Measurements from ENCODE around the gene FTMT. TPM values are rescaled to one million over a fixed set of nuclear protein-coding genes. Genes with fewer than 3 reads are reported as not detected.
A peak's percentile ranks its signal among the peaks of the same experiment; 100 is the strongest.

Gene FTMT
- total and polyA plus RNA-seq, 2 of the 4 experiments (the other 2 are of a cell fraction) = not detected

- H3K4me1 ChIP-seq (ENCODE audit: control insufficient read depth, insufficient read depth, low read length) = no peaks in the 10 kb centered on the region
- TF ChIP-seq CTCF (conservative IDR thresholded peaks at IDR 0.05; ENCODE audit: low read depth, low read length) (no peak), FOS (IDR thresholded peaks at IDR 0.05; ENCODE audit: low read depth, low read length) (no peak), MXI1 (IDR thresholded peaks at IDR 0.05; ENCODE audit: borderline replicate concordance, low read depth, low read length) (no peak), CEBPB (IDR thresholded peaks at IDR 0.05; ENCODE audit: low read depth, low read length) (no peak), NFE2L2 (IDR thresholded peaks at IDR 0.05; ENCODE audit: low read depth, low read length) (no peak), RCOR1 (IDR thresholded peaks at IDR 0.05; ENCODE audit: insufficient replicate concordance, low read length) (no peak), MAZ (IDR thresholded peaks at IDR 0.05; ENCODE audit: borderline replicate concordance, low read depth, low read length) (no peak), SMC3 (IDR thresholded peaks at IDR 0.05; ENCODE audit: low read depth, low read length) (no peak), POLR2A (IDR thresholded peaks at IDR 0.05; ENCODE audit: low read depth, low read length) (no peak), BHLHE40 (IDR thresholded peaks at IDR 0.05; ENCODE audit: low read depth, low read length) (no peak), RFX5 (IDR thresholded peaks at IDR 0.05; ENCODE audit: low read depth, low read length) (no peak), CHD1 (IDR thresholded peaks at IDR 0.05; ENCODE audit: low read depth, low read length) (no peak), RAD21 (IDR thresholded peaks at IDR 0.05; ENCODE audit: low read length) (no peak)
- H4K20me1 ChIP-seq (ENCODE audit: insufficient read depth, low read length) = no peaks in the 10 kb centered on the region
- peak overlapping the region; percentile 28 for H2AK9ac ChIP-seq (replicated peaks; ENCODE audit: low read depth, low read length, poor library complexity)
- no peak overlapping the region for H3K56ac ChIP-seq (ENCODE audit: extremely low read depth, insufficient read depth, low read length)
- in situ Hi-C loops (cut with MboI; ENCODE audit: low sequenced_read_pairs) = no loop called here
- no peak overlapping the region for H3K4me2 ChIP-seq (ENCODE audit: low read depth, low read length)
- ChIA-PET CTCF (interaction anchor here (1.4 kb wide), 1 partner anchor 14 kb away, joined by 3 read pairs; no protein-coding TSS in a partner anchor), POLR2A (ENCODE audit: unreplicated experiment) (no interaction called here)
- H3K9ac ChIP-seq (ENCODE audit: low read depth, low read length) = no peak overlapping the region
- BruUV-seq (replicated peaks) = no TSS peak
- H2AFZ ChIP-seq (replicated peaks; ENCODE audit: low read length, poor library complexity) = no peak overlapping the region
- H2AK5ac ChIP-seq (ENCODE audit: low read depth, low read length) = no peak overlapping the region
- ATAC-seq (ENCODE audit: low read depth) (no peak), DNase-seq (no peak)
- no peak overlapping the region for H4K5ac ChIP-seq (ENCODE audit: low read depth, low read length)
- WGBS, 2 experiments (ENCODE audit: extremely low coverage in 2 of 2, insufficient read length in 1 of 2) = no CpG with 5 or more reads among the region's 2 CpGs
- H3K23ac ChIP-seq (ENCODE audit: low read depth, low read length) = no peak overlapping the region
- H3K9me1 ChIP-seq (ENCODE audit: insufficient read depth, low read length) = no peaks in the 10 kb centered on the region
- dilution Hi-C loops (cut with HindIII; ENCODE audit: low sequenced_read_pairs, unreplicated experiment) = no loop called here
- no peaks in the 10 kb centered on the region for H3K27me3 ChIP-seq (ENCODE audit: control insufficient read depth, insufficient read depth, low read length)
- H3K4ac ChIP-seq (ENCODE audit: low read depth, low read length) = no peak overlapping the region
- no peak overlapping the region for H2BK20ac ChIP-seq (ENCODE audit: low read depth, low read length)
- no peak overlapping the region for H2BK120ac ChIP-seq (ENCODE audit: low read depth, low read length)
- no peaks in the 10 kb centered on the region for H3K36me3 ChIP-seq (ENCODE audit: control insufficient read depth, insufficient read depth, low read length)
- H3K27ac ChIP-seq (ENCODE audit: insufficient read depth, low read length) = no peak overlapping the region
- H2BK15ac ChIP-seq (ENCODE audit: low read depth, low read length) = no peak overlapping the region
- intact Hi-C loops (cut with micrococcal nuclease) = no loop called here
- H3K4me3 ChIP-seq (ENCODE audit: insufficient read depth, low read depth, low read length) = no peak overlapping the region
- H3K79me1 ChIP-seq (ENCODE audit: low read depth in 1 of 2, low read length in 2 of 2) = no peaks in the 10 kb centered on the region
- no peak overlapping the region for H4K8ac ChIP-seq (ENCODE audit: low read depth in 2 of 2, low read length in 2 of 2)
- no peaks in the 10 kb centered on the region for H3K9me3 ChIP-seq (ENCODE audit: control insufficient read depth, insufficient read depth, low read length)
- no peak overlapping the region for H2BK5ac ChIP-seq (ENCODE audit: low read depth, low read length, poor library complexity, severe bottlenecking)
- H3K18ac ChIP-seq (ENCODE audit: low read depth, low read length) = no peak overlapping the region
- H4K91ac ChIP-seq (ENCODE audit: insufficient read depth, low read depth, low read length) = no peak overlapping the region
- H3K14ac ChIP-seq (replicated peaks; ENCODE audit: low read depth, low read length) = no peak overlapping the region
Observed at GRCh38 chr5:121853850-121854249, 2.2 kb downstream of the FTMT start.

All from IMR-90 (cell line).